ENCODE measurements around the gene ATP13A5.

ATP13A5 gene

DNA sequence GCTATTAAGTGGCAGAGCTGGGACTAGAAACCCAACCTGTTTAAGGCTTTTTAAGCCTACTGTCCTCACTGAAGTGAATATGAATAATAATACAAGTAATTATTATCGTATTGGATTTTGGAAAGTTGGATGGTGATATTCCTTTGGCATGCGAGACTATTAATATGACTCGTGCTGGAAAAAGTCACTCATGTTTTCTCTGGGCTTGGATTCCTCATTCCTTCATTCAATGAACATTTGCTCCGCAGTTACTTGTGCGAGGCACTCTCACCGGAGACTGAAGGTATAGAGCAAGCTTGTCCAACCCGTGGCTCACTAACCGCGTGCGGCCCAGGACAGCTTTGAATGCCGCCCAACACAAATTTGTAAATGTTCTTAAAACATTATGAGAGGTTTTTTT, 136.8 kb downstream of the ATP13A5 start:
- no peak overlapping the region for H3K4me3 ChIP-seq (ENCODE audit: low read depth in 1 of 2, low read length in 1 of 2)

DNA sequence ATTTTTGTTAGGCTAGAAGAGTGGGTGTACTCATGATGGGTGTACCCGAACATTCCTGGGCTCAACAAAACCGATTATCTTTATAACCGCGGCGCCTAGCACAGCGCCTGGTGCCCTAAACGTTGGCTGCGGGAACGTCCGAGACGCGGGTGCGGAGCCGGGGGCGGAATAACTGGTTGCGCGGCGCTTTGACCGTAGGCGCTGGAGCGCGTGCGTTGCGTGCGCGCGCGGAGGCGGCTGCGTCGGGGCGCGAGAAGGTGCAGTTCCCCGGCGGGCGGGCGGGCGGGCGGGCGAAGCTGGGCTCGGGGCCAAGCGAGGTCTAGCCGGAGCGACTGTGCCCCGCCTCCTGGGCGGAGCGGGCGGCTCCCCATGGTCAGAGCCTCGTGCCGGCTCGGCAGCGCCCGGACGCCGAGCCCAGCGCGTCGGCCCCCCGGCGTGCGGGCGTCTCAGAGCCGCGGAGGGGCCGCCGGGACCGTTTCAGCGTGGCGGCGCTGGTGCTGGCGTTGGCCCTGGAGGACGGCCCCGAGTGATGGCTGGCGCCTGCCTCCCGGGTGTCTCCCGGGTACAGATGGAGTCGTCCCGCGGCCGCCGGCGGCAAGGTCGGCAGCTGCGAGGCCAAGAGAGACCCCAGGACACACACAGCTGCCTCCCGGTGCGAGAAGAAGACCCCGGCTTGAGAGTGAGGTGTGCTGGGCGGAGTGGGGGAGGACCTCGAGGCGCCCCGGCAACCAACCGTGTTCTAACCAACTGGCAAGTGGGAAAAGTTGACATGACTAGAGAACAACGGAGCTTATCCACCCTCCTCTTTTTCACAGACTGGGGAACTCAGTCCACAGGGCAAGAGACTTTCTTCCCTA, 137.5 kb downstream of the ATP13A5 start, which contains the start of gene PLAAT1:
Gene PLAAT1, plus strand, starts transcription at position 373 of the 857 bp plus-strand sequence. CDS start 14,429 bp downstream, outside the sequence.
- H3K27me3 ChIP-seq: peaks cover 47% of the 10 kb centered on the region
- no peak within 1 kb of the TSS for H3K4me3 ChIP-seq (ENCODE audit: low read depth in 1 of 2, low read length in 1 of 2)
- TF ChIP-seq, protein P1, sequence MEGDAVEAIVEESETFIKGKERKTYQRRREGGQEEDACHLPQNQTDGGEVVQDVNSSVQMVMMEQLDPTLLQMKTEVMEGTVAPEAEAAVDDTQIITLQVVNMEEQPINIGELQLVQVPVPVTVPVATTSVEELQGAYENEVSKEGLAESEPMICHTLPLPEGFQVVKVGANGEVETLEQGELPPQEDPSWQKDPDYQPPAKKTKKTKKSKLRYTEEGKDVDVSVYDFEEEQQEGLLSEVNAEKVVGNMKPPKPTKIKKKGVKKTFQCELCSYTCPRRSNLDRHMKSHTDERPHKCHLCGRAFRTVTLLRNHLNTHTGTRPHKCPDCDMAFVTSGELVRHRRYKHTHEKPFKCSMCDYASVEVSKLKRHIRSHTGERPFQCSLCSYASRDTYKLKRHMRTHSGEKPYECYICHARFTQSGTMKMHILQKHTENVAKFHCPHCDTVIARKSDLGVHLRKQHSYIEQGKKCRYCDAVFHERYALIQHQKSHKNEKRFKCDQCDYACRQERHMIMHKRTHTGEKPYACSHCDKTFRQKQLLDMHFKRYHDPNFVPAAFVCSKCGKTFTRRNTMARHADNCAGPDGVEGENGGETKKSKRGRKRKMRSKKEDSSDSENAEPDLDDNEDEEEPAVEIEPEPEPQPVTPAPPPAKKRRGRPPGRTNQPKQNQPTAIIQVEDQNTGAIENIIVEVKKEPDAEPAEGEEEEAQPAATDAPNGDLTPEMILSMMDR (IDR thresholded peaks at IDR 0.05): no peak
- H3K36me3 ChIP-seq: no peaks in the 10 kb centered on the region
- no peak within 1 kb of the TSS for H3K27ac ChIP-seq
- H3K4me1 ChIP-seq (ENCODE audit: control insufficient read depth in 1 of 2, insufficient read depth in 1 of 2, low read depth in 1 of 2, low read length in 1 of 2): no peaks in the 10 kb centered on the region
- H3K9me3 ChIP-seq: no peaks in the 10 kb centered on the region

More for the DNA sequence above, 136.8 kb downstream of the ATP13A5 start:
- no peaks in the 10 kb centered on the region for H3K36me3 ChIP-seq
- peaks cover 47% of the 10 kb centered on the region for H3K27me3 ChIP-seq
- no peaks in the 10 kb centered on the region for H3K4me1 ChIP-seq (ENCODE audit: control insufficient read depth in 1 of 2, insufficient read depth in 1 of 2, low read depth in 1 of 2, low read length in 1 of 2)
- TF ChIP-seq, protein P1 (IDR thresholded peaks at IDR 0.05): no peak
- no peaks in the 10 kb centered on the region for H3K9me3 ChIP-seq
- no peak overlapping the region for H3K27ac ChIP-seq

DNA sequence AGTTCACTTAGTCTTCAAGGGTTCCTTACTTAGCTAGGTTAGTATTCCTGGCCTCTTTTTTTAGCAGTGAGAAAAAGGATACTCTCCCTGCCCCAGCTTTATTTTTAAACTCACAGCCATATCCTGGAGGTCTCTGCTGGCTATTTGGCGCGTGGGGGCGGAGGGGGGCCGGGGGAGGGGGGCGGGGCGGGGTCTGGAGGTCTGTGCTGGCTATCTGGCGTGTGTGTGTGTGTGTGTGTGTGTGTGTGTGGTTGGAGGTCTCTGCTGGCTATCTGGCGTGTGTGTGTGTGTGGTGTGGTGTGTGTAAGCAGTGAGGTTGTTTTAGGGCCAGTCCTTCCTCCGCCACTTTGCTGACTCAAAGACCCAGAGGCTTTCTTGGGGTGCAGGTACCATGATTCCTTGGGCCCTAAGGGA, 138.1 kb downstream of the ATP13A5 start:
- TF ChIP-seq, protein P1 (IDR thresholded peaks at IDR 0.05): no peak
- Histone ChIP-seq H3K4me3 (ENCODE audit: low read depth in 1 of 2, low read length in 1 of 2) (no peak overlapping the region), H3K27ac (no peak overlapping the region)

DNA sequence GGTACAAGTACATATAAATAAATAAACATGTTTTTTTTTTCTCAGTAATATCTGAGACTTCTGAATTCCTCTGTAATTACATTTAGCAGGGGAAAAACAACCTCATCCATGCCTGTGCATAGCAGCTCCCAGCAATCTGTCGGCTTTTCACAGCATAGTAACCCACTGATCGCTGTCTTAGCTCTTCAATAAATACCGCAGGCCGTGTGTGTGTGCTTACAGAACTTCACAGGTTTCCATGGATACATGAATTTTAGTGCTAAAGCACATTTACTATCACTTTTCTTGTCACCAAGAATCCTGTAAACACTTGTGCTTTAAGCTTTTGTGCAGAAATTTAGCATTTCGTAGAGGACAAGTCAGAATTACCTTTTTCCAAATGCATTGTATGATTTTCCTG, 141.5 kb downstream of the ATP13A5 start:
- H3K27me3 ChIP-seq: peaks cover 34% of the 10 kb centered on the region
- no peaks in the 10 kb centered on the region for H3K36me3 ChIP-seq
- no peaks in the 10 kb centered on the region for H3K4me1 ChIP-seq (ENCODE audit: control insufficient read depth in 1 of 2, insufficient read depth in 1 of 2, low read depth in 1 of 2, low read length in 1 of 2)
- H3K9me3 ChIP-seq: no peaks in the 10 kb centered on the region
- TF ChIP-seq, protein P1 (IDR thresholded peaks at IDR 0.05): no peak
- no peak overlapping the region for H3K27ac ChIP-seq
- no peak overlapping the region for H3K4me3 ChIP-seq (ENCODE audit: low read depth in 1 of 2, low read length in 1 of 2)

More for the DNA sequence above, 138.1 kb downstream of the ATP13A5 start:
- Histone ChIP-seq H3K9me3 (no peaks in the 10 kb centered on the region), H3K4me1 (ENCODE audit: control insufficient read depth in 1 of 2, insufficient read depth in 1 of 2, low read depth in 1 of 2, low read length in 1 of 2) (no peaks in the 10 kb centered on the region), H3K36me3 (no peaks in the 10 kb centered on the region), H3K27me3 (peaks cover 47% of the 10 kb centered on the region)

- H3K9me3 ChIP-seq: no peaks in the 10 kb centered on the region
- H3K27ac ChIP-seq: no peak overlapping the region
- TF ChIP-seq, protein P1 (IDR thresholded peaks at IDR 0.05): no peak
- no peak overlapping the region for H3K4me3 ChIP-seq (ENCODE audit: low read depth in 1 of 2, low read length in 1 of 2)
- peaks cover 29% of the 10 kb centered on the region for H3K27me3 ChIP-seq
- no peaks in the 10 kb centered on the region for H3K36me3 ChIP-seq
- H3K4me1 ChIP-seq (ENCODE audit: control insufficient read depth in 1 of 2, insufficient read depth in 1 of 2, low read depth in 1 of 2, low read length in 1 of 2): no peaks in the 10 kb centered on the region
Observed at GRCh38 chr3:193236599-193236998, 142.0 kb downstream of the ATP13A5 start.

Data from neutrophil (primary cell).